Fibroblast of villous mesenchyme (primary cell): ENCODE results near the gene TMEM161A. TPM values are rescaled to one million over a fixed set of nuclear protein-coding genes. Genes with fewer than 3 reads are reported as not detected.

Experiments
- DNase-seq: peaks from one replicate; pipeline ENCODE4 v3.0.0-alpha.2; 2010; ENCODE audit warnings: low read depth
- H3K4me3 ChIP-seq: 2 replicates; pipeline ENCODE4 v1.5.1; 2011; ENCODE audit warnings: low read depth, mild to moderate bottlenecking, low read length
- CTCF ChIP-seq: IDR thresholded peaks from 2 replicates; pipeline ENCODE4 v1.5.1; 2012; ENCODE audit warnings: low read depth, mild to moderate bottlenecking, low read length; ENCODE audit not compliant: insufficient read depth
- total RNA-seq: library from RNA; depleted of rRNA; stranded (reverse); fragments of >200 nt; gene quantifications from 2 replicates; pipeline ENCODE4 v1.2.3, GENCODE V29; 2012

TMEM161A gene
- total RNA-seq, 1 donor, result 18.1 TPM

DNA sequence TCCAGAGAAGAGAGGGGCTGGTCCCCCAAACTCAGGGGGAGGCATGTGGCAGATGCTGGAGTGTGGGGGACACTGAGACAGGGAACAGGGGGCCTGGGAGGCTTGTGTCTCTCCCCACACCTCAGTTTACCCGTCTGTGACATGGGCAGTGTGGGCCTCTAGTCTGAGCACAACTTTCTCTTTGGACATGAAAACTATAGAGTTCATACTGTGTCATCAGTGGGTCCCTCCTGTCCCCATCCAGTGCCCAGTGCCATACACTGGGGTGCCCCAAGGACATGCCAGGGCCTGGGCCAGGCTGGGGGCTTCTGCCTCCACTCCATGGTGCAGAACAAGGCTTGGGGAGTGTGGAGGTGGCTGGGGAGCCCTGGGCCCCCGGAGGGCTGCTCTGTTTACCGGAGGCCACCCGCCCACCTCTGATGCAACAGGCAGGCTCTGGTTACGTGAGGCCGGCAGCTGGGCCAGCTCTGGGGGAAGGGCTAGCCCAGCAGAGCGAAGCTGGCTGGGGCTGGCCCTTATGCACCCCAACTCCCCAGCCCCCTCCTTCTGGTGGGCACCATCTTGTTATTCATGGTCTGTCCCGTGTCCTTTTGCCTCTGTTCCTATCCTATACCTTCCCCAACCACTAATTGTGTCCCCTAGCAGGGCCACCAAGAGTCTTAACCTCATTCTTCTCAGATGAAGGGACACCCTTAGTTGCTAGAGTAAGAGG, 33.7 kb upstream of the TMEM161A start:
- no peak for TF ChIP-seq CTCF
- DNase-seq, result peak; percentile 81
- H3K4me3 ChIP-seq, result no peak overlapping the region

- no peak overlapping the region for H3K4me3 ChIP-seq
- DNase-seq, result no peak
- no peak for TF ChIP-seq CTCF
Measured at GRCh38 chr19:19170873-19171672, 32.8 kb upstream of the TMEM161A start.

- peak; percentile 68 for DNase-seq
- no peak for TF ChIP-seq CTCF
- H3K4me3 ChIP-seq, result peak within 1 kb of the TSS; percentile 40
Measured at GRCh38 chr19:19170053-19170872, 32.0 kb upstream of the TMEM161A start, which contains the start of gene MEF2B. TSS of gene MEF2B (minus strand) at chr19:19170263. CDS start at chr19:19150735, 19,528 bp downstream.

DNA sequence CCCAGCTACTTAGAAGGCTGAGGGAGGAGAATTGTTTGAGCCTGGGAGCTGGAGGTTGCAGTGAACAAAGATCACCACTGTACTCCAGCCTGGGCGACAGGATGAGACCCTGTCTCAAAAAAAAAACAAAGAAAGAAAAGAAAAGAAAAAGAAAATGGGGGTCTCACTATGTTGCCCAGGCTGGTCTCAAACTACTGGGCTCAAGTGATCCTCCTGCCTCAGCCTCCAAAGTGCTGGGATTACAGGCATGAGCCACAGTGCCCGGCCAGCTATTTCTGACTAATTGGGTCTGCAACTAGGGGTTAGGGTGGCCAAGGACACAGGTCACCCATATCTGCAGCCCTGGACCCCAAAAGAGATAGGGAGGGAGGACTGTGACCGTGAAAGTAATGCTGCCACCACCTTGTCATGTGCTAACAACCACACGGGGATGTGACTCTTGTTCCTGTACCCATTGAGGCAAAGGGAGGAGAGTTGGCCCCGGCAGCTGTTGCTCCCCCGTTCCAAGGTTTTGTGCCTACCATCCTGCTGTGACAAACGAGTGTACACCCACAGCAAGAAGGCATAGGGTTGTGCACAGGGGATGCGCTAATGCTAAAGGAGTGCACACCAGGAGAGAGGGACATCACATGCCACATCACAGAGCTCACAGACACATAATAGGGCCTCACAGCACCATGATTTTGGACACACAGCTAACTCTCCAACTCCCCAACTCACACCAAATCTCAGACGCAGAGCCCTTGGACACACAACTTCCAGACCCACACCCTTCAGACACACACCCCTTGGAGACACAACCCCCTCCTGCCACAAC, 31.2 kb upstream of the TMEM161A start:
- TF ChIP-seq CTCF, result no peak
- peak overlapping the region; percentile 40 for H3K4me3 ChIP-seq
- no peak for DNase-seq

DNA sequence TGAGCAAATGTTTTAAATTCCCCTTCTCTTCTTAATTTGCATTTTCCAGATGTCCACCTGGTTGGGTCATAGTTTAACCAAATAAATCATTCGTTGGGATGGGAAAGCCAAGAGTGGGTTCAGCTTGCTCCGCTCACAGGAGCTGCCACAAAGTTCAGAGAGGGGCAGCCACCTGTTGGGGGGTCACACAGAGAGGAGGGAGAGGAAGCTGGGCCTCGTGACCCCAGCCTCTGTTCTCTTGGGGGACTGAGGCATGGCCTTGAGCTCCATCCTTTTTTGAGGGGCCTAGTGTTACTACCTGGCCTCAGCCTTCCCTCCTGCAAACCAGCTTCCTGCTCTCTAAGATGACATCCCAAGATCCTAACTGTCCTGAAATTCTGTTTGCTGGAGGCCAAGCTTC, 29.3 kb upstream of the TMEM161A start:
- no peak for DNase-seq
- no peak for TF ChIP-seq CTCF
- H3K4me3 ChIP-seq, result no peak overlapping the region

DNA sequence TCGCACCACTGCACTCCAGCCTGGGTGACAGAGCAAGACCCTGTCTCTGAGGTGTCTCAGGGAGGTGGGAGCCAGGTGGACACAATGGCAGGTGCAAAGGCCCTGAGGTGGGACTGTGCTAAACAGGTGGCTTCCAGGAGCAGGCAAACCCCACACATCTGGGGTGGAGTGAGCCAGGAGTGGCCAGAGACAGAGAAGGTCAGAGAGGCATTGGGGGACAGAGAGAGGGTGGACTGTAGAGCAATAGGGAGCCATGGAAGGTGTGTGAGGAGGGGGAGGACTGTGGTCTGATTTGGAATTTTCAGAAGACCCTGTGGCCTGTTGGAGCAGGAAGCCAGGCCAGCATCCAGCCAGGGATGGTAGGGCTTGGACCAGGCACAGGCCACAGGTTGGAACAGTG, 27.1 kb upstream of the TMEM161A start:
- TF ChIP-seq CTCF, result no peak

More for the DNA sequence above, 27.1 kb upstream of the TMEM161A start:
- H3K4me3 ChIP-seq, result no peak overlapping the region
- no peak for DNase-seq
